MM.1S (cell line): ENCODE measurements around the gene MAPK10.

Experiments used
- EZH2 ChIP-seq: fragments of 300-600 bp; sonication (generic); optimal IDR thresholded peaks from 2 replicates; pipeline ENCODE3; 2017; ENCODE audit warnings: low read depth, mild to moderate bottlenecking, antibody characterized with exemption, low read length, mixed read lengths
- EZH2phosphoT487 ChIP-seq: fragments of 300-600 bp; sonication (generic); IDR thresholded peaks from 2 replicates; pipeline ENCODE4 v1.6.1; 2018; ENCODE audit warnings: antibody characterized with exemption, low read length
- TF ChIP-seq, protein P1 (sequence below): fragments of 300-600 bp; sonication (generic); IDR thresholded peaks from 2 replicates; pipeline ENCODE4 v1.5.1; 2016; ENCODE audit warnings: antibody characterized with exemption, low read length, mixed read lengths

GRCh38 chr4:86001591-86001990 lies 358.3 kb downstream of the MAPK10 start:
- no peak for TF ChIP-seq EZH2phosphoT487
- TF ChIP-seq EZH2, result no peak
- TF ChIP-seq, protein P1, sequence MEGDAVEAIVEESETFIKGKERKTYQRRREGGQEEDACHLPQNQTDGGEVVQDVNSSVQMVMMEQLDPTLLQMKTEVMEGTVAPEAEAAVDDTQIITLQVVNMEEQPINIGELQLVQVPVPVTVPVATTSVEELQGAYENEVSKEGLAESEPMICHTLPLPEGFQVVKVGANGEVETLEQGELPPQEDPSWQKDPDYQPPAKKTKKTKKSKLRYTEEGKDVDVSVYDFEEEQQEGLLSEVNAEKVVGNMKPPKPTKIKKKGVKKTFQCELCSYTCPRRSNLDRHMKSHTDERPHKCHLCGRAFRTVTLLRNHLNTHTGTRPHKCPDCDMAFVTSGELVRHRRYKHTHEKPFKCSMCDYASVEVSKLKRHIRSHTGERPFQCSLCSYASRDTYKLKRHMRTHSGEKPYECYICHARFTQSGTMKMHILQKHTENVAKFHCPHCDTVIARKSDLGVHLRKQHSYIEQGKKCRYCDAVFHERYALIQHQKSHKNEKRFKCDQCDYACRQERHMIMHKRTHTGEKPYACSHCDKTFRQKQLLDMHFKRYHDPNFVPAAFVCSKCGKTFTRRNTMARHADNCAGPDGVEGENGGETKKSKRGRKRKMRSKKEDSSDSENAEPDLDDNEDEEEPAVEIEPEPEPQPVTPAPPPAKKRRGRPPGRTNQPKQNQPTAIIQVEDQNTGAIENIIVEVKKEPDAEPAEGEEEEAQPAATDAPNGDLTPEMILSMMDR, result no peak
